Inflammatory macrophage treated with lipopolysaccharide for 1 hour (primary cell): ENCODE results near the gene UNC93A.
"Not testable (repeated sequence)": the region's sequence is repeated elsewhere in the genome, so short reads cannot be mapped to it uniquely, and the experiment has no call there.

Experiments
- DNase-seq, 2 donors: peaks; one replicate each; pipeline ENCODE4 v3.0.0-alpha.2; 2020 to 2022

The UNC93A gene

DNA sequence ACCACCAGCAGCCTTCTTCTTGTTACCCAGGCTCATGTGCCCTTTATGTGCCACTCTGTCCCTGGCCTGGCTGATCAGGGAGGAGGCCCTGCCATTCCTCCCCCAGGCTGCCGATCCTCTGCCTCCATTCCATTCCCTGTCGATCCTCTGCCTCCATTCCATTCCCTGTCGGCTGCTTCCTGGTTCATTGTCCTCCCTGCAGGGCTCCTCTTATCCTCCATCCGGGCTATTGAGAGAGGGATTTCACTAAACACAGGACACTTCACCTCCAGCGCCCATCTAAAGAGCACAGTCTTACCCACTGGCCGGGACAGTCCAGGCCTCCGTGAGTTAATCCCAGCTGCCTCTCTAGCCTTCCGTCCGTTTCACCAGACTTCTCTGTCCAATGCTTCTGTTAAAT is 26.1 kb downstream of the UNC93A start:
- DNase-seq: no peak

DNA sequence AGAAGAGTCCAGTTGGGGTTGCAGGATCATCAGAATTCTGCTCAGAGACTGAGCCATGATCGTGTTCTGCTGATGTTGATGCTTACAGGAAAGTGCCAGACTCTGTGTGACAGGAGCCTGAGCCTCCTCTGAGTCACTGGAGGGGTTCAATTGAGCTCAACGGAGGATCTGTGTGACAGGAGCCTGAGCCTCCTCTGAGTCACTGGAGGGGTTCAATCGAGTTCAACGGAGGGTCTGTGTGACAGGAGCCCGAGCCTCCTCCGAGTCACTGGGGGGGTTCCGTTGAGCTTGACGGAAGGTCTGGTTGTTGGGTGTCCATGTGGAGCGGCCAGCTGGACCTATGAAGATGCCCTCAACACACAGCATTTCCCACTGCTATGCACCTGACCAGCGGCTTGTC is 27.2 kb downstream of the UNC93A start:
- DNase-seq: not testable (repeated sequence)

DNA sequence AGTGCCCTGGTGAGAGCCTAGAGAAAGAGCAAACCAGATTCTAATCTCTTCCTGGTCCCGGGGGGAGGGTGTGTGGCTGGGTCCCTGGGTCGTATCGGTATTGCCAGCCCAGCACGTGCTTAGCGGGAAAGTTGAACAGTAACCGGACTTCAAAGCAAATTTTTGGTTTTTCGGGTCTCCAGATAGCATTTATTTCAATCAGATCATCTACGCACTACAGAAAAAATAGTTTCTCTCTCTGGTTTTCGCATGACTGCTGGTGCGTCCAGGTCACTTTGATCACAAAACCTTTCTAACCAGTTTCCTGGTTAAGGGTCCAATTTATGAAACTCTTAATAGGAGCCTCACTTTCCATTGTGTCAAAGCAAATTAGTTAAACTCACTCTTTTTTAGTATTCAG is 27.7 kb downstream of the UNC93A start:
- DNase-seq: not testable (repeated sequence)

DNA sequence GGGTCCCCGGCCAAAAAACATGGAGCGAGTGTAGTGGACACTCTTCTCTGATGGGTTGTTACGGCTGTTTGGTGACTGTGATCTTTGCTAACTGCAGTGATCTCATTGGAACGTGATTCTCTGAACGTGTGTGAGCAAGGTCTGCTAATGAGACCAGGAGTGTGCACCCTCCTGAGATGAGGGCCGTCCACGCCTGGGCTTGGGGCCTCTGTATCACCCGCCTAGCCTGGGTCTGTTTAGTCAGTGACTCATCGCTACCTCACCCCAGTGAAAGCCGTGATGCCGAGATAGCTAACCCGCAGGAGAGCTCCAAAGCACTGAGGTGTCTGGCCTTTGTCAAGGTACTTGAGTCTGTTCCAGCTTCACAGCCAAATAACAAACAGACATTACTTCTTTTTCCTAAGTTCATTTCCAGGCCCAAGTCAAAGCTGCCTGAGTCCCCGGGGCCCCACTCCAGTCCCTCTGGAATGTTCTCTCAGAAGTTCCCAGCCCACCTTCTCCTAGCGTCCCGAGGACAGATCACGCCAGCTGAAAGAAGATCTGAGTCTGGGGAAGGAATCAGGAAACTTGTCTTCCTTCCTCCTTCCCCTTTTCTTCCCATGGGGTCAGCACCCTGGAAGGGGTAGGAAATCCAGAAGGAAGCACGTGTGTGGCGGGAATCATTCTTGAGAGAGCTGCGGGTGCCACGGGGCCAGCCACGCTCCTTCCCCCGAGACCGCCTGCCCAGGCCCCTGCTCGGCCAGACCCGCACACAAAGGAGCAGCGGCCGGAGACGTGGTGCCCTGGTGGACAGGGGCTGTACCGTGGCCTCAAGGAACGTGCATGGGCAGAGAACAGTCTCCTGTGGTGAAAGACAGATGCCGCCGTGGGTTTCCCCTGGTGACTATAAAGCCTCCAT is 29.0 kb downstream of the UNC93A start:
- DNase-seq: not testable (repeated sequence)

DNA sequence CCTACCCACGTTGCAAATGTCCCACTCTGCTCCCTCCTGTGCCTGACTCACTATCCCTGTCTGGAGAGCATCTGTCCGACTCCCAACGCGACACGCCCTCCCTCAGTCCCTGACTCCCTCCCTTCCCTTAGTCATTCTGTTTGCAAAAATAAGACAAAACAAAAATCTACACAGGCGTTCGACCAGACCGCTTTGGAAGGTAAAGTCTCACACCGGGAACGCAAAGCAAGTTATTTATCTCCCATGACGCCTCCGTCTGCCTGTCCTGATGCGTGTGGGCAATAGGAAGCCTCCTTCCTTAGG is 29.6 kb downstream of the UNC93A start:
- not testable (repeated sequence) for DNase-seq

DNA sequence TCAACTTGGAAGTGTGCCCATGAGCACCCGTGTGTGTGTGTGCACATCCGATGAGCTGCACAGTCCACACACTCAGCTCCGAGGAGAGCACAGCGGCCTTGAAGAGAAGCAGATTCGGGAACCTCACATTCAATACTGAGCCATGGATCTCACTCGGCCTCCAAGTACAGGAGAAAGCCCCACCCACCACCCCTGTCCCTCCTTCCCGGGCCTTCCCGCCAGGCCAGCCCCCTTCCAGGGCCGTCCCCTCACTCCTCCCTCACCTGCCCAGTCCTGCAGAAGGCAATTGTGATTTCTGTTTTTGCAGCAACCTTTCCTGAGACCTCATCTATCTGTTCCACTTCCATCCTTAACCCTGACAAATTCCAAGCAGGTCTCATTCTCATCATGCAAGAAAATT is 30.1 kb downstream of the UNC93A start:
- DNase-seq: not testable (repeated sequence)

DNA sequence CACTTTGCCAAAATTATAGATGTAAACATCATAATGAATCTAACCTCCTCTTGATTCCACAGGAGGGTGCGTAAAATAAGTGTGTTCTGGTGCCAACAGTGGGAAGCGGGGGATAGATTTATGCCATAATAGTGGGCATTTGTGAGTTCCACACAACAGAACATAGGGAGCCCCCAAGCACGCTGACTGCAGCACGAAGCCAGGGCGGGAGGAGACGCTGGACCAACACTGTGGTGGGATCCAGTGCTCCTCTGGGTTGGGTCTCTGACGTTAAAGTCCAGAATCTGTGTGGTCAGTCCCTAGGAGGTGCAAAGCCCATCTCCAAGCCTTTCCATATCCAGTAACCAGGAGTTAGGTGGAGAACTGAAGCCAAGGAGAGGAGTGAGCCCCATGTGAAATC is 32.0 kb downstream of the UNC93A start:
- DNase-seq: no peak

DNA sequence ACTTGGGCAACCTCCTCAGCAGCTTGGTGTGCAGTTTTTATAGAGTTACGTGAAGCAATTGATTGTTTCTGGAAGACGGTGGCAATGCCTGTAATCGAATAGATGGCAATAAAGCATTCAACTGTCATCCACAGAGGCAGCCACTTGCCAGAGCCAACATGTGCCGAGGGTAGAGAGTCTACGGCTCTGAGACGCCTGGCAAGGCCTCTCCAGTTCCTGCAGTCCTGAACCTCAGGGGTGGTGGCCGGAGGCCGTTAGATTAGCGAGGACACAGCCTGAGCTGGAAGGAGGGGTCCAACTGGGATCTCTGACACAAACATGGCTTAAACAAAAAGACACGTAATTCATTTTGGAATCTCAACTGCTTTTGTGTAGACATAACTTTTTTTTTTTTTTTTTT is 33.0 kb downstream of the UNC93A start:
- DNase-seq: no peak

DNA sequence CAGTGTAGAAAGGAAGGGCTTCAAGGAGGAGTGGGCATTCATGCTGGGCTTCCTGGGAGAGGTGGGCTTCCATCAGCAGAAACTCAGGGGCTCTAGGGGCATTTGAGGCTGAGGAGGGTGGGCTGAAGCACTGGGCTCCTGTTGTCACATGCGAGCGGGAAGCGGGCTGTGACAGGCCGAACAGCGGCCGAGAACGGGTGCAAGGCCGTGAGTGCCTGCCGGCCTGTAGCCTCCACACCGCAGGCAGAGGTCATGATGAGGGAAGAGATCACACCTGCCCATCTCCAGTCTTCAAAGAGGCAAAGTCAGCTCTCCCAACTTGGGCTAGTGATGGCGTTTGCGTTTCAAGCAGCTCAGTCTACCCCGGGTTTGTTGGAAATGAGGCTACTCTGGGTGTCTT is 34.7 kb downstream of the UNC93A start:
- no peak for DNase-seq

DNA sequence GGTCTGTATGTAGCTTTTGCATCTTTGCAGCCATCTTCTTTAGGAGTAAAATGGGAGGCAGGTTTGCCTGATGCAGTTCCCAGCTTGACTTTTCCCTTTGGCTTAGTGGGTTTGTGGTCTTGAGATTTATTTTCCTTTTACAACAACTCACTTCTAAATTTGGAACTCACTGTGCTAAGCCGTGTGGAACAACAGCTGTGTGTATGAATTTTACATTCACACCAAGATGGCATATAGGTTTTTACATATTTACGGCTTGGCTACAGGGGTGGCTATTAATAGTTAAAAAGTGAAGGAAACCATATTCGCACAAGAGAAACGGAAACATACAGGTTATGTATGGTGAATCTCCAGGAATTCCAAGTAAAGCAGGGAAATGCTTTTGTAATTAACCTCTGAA is 36.3 kb downstream of the UNC93A start:
- DNase-seq: no peak

DNA sequence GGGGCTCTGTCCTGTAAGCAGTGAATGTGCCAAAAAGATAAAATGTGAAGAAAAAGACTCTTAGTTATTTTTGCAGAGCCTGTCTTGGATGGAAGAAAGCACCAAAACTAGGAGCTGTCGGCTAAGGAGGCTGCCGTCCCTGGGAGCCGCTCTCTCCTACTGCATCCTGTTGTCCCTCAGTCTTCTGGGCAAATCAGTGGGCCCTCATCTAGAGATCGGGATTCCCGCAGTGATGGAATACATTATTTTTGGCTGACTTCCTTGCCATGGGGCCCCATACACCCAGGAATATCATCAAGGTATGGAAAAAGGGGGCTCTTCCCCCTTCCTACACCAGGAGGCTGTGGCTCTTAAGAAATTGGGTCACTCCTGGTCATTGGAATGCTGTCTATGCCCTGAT is 37.0 kb downstream of the UNC93A start:
- DNase-seq: no peak

DNA sequence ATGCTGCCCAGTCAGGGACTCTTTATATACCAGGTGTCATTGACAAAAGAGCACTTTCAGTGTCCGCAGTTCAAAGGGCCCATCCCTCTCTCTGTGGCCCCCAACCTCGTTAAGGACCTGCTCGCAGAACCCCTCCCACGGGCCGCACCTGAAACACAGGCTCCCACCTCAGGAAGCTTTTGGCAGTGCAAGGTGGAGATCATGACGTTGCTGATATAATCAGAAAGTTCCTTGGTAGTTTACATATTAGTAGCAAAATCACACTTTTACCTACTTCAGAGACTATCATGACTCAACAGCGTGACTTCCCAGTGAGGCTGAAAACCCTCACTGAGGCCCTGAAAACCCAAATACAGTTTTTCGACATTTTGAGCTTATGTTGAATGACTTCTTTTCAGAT is 37.9 kb downstream of the UNC93A start:
- DNase-seq: no peak

DNA sequence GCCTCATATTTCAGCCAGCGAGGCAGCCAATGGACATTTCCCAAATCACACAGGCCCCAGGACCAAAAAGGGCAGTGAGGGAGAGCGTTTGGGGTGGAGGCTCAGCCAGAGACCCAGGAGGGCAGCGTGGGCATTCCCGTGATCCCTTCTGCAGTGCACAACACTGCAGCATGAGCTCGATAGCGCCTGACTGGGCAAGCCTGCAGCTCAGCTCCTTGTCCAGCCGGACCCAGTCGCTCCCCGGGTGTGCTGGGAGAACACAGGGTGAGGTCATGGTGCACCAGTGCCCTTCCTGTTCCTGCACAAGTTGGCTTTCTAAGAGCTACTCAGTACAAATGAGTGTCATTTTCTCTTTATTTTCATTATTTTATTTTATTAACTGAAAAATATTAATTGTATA is 39.6 kb downstream of the UNC93A start:
- DNase-seq: no peak

DNA sequence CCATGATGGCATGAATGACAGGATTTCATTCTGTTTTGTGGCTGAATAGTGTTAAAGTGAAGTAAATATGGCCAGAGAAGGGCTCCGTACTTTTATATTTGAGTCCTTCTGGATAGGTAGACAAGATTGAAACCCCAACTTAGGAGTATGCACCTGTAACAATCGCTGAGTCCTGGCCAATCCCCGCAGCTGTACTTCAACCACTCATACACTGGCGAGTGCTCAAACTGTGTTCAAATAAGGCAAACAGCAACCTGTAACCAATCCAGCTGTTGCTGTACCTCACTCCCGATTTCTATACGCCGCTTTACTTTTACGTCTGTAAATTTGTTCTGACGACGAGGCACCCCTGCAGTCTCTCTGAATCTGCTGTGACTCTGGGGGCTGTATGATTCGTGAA is 40.5 kb downstream of the UNC93A start:
- no peak for DNase-seq

DNA sequence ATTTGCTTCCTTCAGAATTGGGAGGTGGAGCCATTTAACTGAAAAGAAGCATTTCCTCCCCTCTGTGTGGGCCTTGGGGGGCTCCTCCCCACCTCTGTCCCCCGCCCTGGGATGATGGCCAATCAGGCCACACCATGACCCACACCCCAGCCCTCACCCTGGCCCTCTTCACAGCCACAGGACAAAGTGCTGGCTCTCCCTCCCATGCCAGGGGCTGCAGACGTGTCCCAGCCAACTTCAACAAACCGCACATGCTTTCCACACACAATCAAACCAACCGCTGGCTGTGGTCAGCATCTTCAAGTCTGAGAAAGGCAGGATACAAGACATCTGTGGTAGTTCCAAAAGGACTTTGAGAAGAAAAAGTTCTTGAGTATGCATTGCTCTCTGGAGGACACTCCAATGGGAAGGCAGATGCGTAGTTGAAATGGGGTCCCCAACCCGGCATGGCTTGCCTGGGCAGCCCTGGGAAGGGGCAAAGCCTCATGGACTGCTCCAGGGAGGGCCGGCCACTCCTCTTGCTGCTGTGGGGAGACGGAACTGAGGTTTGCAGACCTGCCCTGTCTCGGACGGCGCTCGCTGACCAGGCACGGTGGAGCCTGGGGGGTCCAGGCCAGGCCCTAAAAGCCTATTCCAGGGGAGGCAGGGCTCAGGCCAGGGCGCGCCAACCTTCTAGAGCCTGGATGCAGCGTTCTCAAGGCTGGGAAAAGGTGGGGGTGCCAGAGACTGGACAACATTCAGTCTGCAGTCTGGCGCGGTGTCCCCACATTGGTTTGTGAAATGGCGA is 45.9 kb downstream of the UNC93A start:
- no peak for DNase-seq

DNA sequence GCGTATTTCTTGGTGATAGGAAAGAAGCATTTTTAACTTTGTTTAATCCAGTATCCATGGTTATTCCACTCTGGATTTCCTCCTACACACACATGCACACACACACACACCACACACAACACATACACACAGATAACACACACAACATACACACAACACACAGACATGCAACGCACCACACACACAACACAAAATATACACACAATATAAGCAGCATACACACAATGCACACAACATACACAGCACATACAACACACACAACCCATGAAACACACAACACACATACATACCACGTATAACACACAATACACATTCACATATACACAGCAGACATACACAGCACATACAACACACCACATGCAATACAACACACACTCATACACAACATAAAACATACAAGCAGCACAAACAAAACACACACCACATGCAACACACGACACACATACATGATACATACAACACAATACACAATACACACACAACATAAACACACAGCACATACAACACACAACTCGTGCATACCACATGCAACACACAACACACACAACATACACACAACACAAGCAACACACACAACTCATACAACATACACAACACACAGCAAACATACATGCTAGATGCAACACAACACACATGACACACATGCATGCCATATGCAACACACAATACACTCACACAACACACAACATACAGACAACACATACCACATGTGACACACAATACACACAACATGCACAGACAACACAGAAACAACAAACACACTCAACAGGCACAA is 46.7 kb downstream of the UNC93A start:
- no peak for DNase-seq

DNA sequence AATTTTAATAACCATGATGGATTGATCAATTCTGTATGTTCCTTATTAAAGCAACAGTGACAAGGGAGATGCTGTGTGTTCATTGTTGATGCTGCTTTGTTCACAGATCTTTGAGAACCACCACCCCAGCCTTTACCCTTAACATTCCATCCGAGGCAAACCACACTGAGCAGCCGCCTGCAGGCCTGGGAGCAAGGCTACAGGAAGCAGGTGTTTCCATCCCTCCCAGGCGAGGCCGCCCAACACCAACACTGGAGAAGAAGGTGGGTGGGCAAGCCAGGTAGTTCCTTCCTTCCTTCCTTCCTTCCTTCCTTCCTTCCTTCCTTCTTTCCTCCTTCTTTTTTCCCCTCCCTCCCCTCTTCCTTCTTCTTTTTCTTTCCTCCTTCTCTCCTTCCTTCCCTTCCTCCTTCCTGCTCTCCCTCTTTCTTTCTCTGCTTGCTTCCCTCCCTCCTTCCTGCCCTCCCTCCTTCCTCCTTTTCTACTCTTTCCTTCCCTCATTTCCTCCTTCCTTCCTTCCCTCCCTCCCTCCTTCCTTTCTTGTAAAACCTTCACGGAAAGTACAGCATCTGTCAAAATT is 47.5 kb downstream of the UNC93A start:
- DNase-seq: no peak

DNA sequence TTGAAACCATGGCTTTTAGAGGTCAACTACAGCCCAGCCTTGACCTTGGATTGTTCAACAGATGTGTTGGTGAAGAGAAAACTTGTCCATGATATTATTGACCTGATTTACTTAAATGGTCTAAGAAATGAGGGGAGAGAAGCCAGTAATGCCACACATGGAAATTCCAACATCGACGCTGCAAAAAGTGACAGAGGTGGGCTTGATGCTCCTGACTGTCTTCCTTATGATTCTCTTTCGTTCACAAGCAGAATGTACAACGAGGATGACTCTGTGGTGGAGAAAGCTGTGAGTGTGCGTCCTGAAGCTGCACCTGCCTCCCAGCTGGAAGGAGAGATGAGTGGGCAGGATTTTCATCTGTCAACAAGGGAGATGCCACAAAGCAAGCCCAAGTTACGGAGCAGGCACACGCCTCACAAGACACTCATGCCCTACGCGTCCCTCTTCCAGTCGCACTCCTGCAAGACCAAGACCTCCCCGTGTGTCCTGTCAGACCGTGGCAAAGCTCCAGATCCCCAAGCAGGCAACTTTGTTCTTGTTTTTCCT is 50.0 kb downstream of the UNC93A start:
- DNase-seq: no peak

DNA sequence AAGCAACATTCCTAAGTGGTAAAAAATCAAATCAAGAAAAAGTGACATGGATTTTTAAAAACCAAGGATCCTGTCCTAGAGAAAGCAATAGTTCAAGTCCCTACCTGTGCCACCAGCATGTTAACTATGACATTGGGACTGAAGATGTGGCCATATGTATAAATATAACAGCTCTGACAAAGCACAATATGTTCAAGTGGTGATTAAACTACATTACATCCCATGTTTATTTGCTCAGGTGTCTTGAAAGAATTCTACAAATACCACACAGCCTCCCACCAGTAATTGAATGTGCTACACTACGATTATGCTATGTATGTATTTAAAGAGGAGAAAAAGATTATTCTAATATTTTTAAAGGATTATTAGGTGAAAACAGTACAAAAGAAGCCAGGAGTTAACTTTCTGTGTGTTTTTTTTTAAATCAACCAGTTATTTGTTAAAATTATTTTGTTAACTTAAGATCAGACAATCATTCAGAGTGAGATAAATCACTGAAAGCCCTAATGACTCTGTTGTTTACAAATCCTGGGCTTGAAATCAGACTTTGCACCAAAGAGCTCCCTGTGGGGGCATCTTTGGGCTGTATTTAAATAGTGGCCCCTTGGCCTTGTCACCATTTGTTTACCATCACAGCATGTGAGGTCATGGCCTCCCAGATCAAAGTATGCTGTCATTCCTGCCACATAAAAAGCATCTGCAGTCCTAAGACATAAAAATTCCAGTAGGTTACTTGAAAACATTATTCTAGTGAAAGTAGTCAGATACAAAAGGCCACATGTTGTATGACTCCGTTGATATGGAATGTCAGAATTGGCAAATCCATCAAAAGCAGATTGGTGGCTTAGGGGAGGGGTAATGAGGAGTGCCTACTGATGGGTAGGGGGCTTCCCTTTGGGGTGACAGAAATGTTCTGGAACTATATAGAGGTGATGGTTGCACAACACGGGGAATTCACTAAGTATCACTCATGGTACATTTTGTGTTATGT is 50.8 kb downstream of the UNC93A start:
- no peak for DNase-seq

DNA sequence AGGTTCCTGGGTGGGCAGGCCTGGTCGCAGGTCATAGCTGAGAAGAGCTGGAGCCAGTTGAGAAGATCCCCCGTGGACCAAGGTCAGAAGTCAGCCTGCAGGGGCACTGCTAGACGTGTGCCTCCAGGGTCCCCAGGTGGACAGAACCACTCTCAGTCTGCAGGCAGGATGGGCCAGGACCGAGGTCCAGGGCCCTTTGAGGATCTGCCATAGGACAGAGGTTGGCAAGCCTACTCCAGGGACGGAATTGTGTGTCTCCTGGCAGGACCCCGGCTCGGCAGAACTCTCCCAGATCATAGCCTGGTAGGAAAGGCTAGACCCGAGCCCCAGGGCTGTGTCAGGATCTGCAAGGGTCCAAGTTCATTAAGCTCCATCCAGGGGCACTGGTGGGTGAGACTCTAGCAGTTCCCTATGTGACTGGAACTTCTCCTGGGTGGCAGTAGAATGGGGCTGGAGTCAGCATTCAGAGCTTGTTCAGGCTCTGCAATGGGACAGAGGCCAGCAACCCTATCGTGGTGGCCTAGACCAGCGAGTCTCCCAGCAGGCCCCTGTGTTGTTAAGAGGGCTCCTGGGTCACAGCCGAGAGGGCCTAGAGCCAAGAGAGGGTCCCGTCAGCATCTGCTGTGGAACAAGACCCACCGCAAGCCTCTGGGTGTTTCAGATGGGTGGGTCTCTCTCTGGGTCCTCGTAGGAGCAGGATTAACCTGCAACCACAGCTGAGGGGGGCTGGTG is 51.9 kb downstream of the UNC93A start:
- DNase-seq: no peak

DNA sequence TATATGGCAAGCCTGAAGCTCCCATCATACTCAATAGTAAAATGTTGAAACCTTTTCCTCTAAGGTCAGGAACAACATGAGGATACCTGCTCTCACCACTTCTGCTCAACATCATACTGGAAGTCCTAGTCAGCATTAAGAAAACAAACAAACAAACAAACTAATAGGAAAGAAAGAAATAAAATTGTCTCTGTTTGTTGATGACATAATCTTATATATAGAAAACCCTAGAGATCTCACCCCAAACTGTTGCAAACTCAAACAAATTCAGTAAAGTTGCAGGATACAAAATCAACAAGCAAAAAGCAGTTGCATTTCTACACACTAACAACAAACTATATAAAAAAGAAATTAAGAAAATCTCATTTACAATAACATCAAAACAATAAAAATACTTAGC is 54.2 kb downstream of the UNC93A start:
- DNase-seq: no peak
